ENCODE data around the gene SUN5. TPM values are rescaled to one million over a fixed set of nuclear protein-coding genes. Genes with fewer than 3 reads are reported as not detected.

Gene SUN5
- total RNA-seq, 1 donor from 2014 or later, result not detected

- Mint-ChIP-seq H3K27me3 (ENCODE audit: low read depth) (peaks cover 26% of the 10 kb centered on the region), H3K4me3 (no peak overlapping the region), H3K36me3 (peaks cover 1% of the 10 kb centered on the region), H3K4me1 (peaks cover 8% of the 10 kb centered on the region), H3K27ac (no peak overlapping the region), H3K9me3 (peaks cover 10% of the 10 kb centered on the region)
- TF ChIP-seq CTCF (IDR thresholded peaks at IDR 0.05; ENCODE audit: unreplicated experiment), result no peak
- DNase-seq (ENCODE audit: low spot score in 2 of 2, unreplicated experiment in 2 of 2), result no peak
Observed at GRCh38 chr20:32945710-32946221, 58.5 kb downstream of the SUN5 start.

- no peaks in the 10 kb centered on the region for H3K4me1 Mint-ChIP-seq
- H3K27ac Mint-ChIP-seq, result no peak overlapping the region
- peaks cover 19% of the 10 kb centered on the region for H3K9me3 Mint-ChIP-seq
- no peak for DNase-seq (ENCODE audit: low spot score in 2 of 2, unreplicated experiment in 2 of 2)
- peaks cover 12% of the 10 kb centered on the region for H3K27me3 Mint-ChIP-seq (ENCODE audit: low read depth)
- TF ChIP-seq CTCF (IDR thresholded peaks at IDR 0.05; ENCODE audit: unreplicated experiment), result no peak
- no peak overlapping the region for H3K4me3 Mint-ChIP-seq
- H3K36me3 Mint-ChIP-seq, result peaks cover 1% of the 10 kb centered on the region
Observed at GRCh38 chr20:32943490-32944052, 60.7 kb downstream of the SUN5 start.

GRCh38 chr20:32941155-32941885 lies 62.9 kb downstream of the SUN5 start:
- Mint-ChIP-seq H3K27me3 (ENCODE audit: low read depth) (peaks cover 13% of the 10 kb centered on the region), H3K36me3 (peaks cover 1% of the 10 kb centered on the region), H3K4me1 (no peaks in the 10 kb centered on the region), H3K27ac (no peak overlapping the region), H3K4me3 (no peak overlapping the region), H3K9me3 (peaks cover 22% of the 10 kb centered on the region)
- no peak for TF ChIP-seq CTCF (IDR thresholded peaks at IDR 0.05; ENCODE audit: unreplicated experiment)
- DNase-seq (ENCODE audit: low spot score in 2 of 2, unreplicated experiment in 2 of 2), result no peak

GRCh38 chr20:32934580-32934979 lies 69.7 kb downstream of the SUN5 start:
- Mint-ChIP-seq H3K4me1 (no peaks in the 10 kb centered on the region), H3K4me3 (no peak overlapping the region), H3K27me3 (ENCODE audit: low read depth) (peaks cover 9% of the 10 kb centered on the region), H3K27ac (no peak overlapping the region), H3K36me3 (no peaks in the 10 kb centered on the region), H3K9me3 (peaks cover 5% of the 10 kb centered on the region)
- DNase-seq (ENCODE audit: low spot score in 2 of 2, unreplicated experiment in 2 of 2), result no peak
- TF ChIP-seq CTCF (IDR thresholded peaks at IDR 0.05; ENCODE audit: unreplicated experiment), result no peak

Other genes with a start within 250 kb of the SUN5 start
- gene DNMT3B, start 242.0 kb downstream of the SUN5 start, total RNA-seq, result 7.5 to 8.5 TPM (median 8.5 TPM) in 3 replicates
- 114 to 119 TPM (median 114 TPM) in 3 replicates for gene MAPRE1, start 184.5 kb downstream of the SUN5 start, total RNA-seq
- 0.11 to 0.51 TPM (median 0.47 TPM) in 3 replicates for gene EFCAB8, start 145.5 kb downstream of the SUN5 start, total RNA-seq
- not detected in 3 replicates for gene BPIFB2, start 3.3 kb upstream of the SUN5 start, total RNA-seq
- not detected in 3 replicates for gene BPIFB6, start 27.2 kb upstream of the SUN5 start, total RNA-seq
- not detected in 3 replicates for gene BPIFB3, start 49.5 kb upstream of the SUN5 start, total RNA-seq
- gene BPIFB4, start 75.2 kb upstream of the SUN5 start, total RNA-seq, result not detected in 3 replicates
- not detected in 3 replicates for gene BPIFA2, start 163.7 kb upstream of the SUN5 start, total RNA-seq
- gene BPIFA3, start 212.9 kb upstream of the SUN5 start, total RNA-seq, result not detected in 3 replicates
- gene BPIFA1, start 231.6 kb upstream of the SUN5 start, total RNA-seq, result not detected in 3 replicates